ENCODE data around the gene RNF125. TPM values are rescaled to one million over a fixed set of nuclear protein-coding genes. Genes with fewer than 3 reads are reported as not detected.

The RNF125 gene
- total and polyA plus RNA-seq, 2 experiments from 2014 or later: 11.4 to 29.2 TPM

- TF ChIP-seq, protein P1, sequence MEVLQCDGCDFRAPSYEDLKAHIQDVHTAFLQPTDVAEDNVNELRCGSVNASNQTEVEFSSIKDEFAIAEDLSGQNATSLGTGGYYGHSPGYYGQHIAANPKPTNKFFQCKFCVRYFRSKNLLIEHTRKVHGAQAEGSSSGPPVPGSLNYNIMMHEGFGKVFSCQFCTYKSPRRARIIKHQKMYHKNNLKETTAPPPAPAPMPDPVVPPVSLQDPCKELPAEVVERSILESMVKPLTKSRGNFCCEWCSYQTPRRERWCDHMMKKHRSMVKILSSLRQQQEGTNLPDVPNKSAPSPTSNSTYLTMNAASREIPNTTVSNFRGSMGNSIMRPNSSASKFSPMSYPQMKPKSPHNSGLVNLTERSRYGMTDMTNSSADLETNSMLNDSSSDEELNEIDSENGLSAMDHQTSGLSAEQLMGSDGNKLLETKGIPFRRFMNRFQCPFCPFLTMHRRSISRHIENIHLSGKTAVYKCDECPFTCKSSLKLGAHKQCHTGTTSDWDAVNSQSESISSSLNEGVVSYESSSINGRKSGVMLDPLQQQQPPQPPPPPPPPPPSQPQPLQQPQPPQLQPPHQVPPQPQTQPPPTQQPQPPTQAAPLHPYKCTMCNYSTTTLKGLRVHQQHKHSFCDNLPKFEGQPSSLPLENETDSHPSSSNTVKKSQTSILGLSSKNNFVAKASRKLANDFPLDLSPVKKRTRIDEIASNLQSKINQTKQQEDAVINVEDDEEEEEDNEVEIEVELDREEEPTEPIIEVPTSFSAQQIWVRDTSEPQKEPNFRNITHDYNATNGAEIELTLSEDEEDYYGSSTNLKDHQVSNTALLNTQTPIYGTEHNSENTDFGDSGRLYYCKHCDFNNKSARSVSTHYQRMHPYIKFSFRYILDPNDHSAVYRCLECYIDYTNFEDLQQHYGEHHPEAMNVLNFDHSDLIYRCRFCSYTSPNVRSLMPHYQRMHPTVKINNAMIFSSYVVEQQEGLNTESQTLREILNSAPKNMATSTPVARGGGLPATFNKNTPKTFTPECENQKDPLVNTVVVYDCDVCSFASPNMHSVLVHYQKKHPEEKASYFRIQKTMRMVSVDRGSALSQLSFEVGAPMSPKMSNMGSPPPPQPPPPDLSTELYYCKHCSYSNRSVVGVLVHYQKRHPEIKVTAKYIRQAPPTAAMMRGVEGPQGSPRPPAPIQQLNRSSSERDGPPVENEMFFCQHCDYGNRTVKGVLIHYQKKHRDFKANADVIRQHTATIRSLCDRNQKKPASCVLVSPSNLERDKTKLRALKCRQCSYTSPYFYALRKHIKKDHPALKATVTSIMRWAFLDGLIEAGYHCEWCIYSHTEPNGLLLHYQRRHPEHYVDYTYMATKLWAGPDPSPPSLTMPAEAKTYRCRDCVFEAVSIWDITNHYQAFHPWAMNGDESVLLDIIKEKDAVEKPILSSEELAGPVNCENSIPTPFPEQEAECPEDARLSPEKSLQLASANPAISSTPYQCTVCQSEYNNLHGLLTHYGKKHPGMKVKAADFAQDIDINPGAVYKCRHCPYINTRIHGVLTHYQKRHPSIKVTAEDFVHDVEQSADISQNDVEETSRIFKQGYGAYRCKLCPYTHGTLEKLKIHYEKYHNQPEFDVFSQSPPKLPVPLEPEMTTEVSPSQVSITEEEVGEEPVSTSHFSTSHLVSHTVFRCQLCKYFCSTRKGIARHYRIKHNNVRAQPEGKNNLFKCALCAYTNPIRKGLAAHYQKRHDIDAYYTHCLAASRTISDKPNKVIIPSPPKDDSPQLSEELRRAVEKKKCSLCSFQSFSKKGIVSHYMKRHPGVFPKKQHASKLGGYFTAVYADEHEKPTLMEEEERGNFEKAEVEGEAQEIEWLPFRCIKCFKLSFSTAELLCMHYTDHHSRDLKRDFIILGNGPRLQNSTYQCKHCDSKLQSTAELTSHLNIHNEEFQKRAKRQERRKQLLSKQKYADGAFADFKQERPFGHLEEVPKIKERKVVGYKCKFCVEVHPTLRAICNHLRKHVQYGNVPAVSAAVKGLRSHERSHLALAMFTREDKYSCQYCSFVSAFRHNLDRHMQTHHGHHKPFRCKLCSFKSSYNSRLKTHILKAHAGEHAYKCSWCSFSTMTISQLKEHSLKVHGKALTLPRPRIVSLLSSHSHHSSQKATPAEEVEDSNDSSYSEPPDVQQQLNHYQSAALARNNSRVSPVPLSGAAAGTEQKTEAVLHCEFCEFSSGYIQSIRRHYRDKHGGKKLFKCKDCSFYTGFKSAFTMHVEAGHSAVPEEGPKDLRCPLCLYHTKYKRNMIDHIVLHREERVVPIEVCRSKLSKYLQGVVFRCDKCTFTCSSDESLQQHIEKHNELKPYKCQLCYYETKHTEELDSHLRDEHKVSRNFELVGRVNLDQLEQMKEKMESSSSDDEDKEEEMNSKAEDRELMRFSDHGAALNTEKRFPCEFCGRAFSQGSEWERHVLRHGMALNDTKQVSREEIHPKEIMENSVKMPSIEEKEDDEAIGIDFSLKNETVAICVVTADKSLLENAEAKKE (CRISPR knock-in tag; IDR thresholded peaks at IDR 0.05): no peak
- no peak for TF ChIP-seq ZNF114 (CRISPR knock-in tag; IDR thresholded peaks at IDR 0.05)
- TF ChIP-seq EZH2 (IDR thresholded peaks at IDR 0.05; ENCODE audit: low read depth, unreplicated experiment): no peak
- TF ChIP-seq CREB1 (CRISPR knock-in tag; IDR thresholded peaks at IDR 0.05; ENCODE audit: low read depth): peak; percentile 34; the same call in 1 of the 2 replicates
- no peak for TF ChIP-seq NANOG (IDR thresholded peaks at IDR 0.05; ENCODE audit: borderline replicate concordance)
- no peak for TF ChIP-seq JUNB (IDR thresholded peaks at IDR 0.05; ENCODE audit: unreplicated experiment)
Observed at GRCh38 chr18:32092422-32093101, 73.9 kb downstream of the RNF125 start (continued).

DNA sequence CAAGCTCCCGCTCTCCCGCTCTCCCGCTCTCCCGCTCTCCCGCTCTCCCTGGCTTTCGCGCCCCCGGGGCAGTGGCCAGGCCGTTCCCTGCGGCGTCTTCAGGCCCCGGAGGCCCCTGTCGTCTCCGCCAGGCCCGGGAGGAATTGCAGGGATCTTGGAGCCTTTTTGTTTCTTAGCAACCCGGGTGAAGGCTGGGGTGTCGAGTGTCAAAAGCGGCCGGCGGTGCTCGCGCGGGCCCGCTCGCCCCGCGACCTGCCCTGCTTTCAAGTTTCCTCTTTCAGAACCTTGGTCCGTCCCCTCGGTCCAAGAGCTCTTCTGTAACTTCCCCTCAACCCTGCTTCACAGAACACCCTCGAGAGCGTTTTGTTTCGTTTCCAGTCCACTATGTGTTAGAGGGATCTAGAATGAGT, 74.5 kb downstream of the RNF125 start:
- Histone ChIP-seq H3K79me2 (replicated peaks; ENCODE audit: insufficient read depth) (peaks cover 52% of the 10 kb centered on the region), H3K4me2 (peak overlapping the region; percentile 100), H2AFZ (peak overlapping the region; percentile 52; the same call in 1 of the 2 replicates), H3K27me3 (ENCODE audit: insufficient read depth) (no peaks in the 10 kb centered on the region), H3K27ac (ENCODE audit: low read depth) (peak overlapping the region; percentile 78), H3F3A (replicated peaks; ENCODE audit: low read depth) (peaks cover 12% of the 10 kb centered on the region), H3K4me1 (ENCODE audit: insufficient read depth) (peaks cover 32% of the 10 kb centered on the region), H4K20me1 (replicated peaks; ENCODE audit: insufficient read depth) (peaks cover 22% of the 10 kb centered on the region), H3K4me3 (peak overlapping the region; percentile 92), H3K36me3 (ENCODE audit: insufficient read depth) (peaks cover 4% of the 10 kb centered on the region; the same call in 1 of the 2 replicates), H3K9me2 (ENCODE audit: insufficient read depth) (no peaks in the 10 kb centered on the region)
- Mint-ChIP-seq H3K4me3 (peak overlapping the region; percentile 97), H3K9me3 (no peaks in the 10 kb centered on the region; the same call in 2 of the 3 replicates), H3K4me1 (peaks cover 27% of the 10 kb centered on the region), H3K36me3 (ENCODE audit: low read depth) (peaks cover 30% of the 10 kb centered on the region), H3K27me3 (ENCODE audit: insufficient read depth, low read depth, poor library complexity) (peaks cover 7% of the 10 kb centered on the region), H3K27ac (peak overlapping the region; percentile 62; the same call in 1 of the 2 replicates)
- peak; percentile 76 for DNase-seq (ENCODE audit: low spot score)
- peak; percentile 20 for ATAC-seq
- TF ChIP-seq, protein P1 (CRISPR knock-in tag; IDR thresholded peaks at IDR 0.05): no peak
- TF ChIP-seq CTCF (conservative IDR thresholded peaks at IDR 0.05; ENCODE audit: low read depth in 2 of 2): no peak

All from GM23338 (cell line).